Measurements from ENCODE around the gene C11orf21. TPM values are rescaled to one million over a fixed set of nuclear protein-coding genes. Genes with fewer than 3 reads are reported as not detected.

Gene C11orf21
- polyA plus RNA-seq, 1 of the 3 experiments (the other 2 are of a cell fraction): 0.03 TPM

- Histone ChIP-seq H2AFZ (ENCODE audit: low read depth) (no peak overlapping the region; the same call in 1 of the 2 replicates), H3F3A (replicated peaks; ENCODE audit: insufficient read depth) (no peaks in the 10 kb centered on the region), H3K4me2 (no peak overlapping the region), H3K27me3 (ENCODE audit: insufficient read depth) (peaks cover 14% of the 10 kb centered on the region; the same call in 1 of the 2 replicates), H3K36me3 (replicated peaks in 1 of 2; ENCODE audit: control insufficient read depth in 1 of 2, insufficient read depth in 2 of 2, low read length in 1 of 2) (no peaks in the 10 kb centered on the region), H3K9me3 (no peaks in the 10 kb centered on the region), H4K20me1 (ENCODE audit: insufficient read depth) (no peaks in the 10 kb centered on the region), H3K79me2 (ENCODE audit: insufficient read depth) (no peaks in the 10 kb centered on the region), H3K9me2 (no peaks in the 10 kb centered on the region), H3K27ac (ENCODE audit: low read depth in 2 of 2, low read length in 1 of 2) (no peak overlapping the region), H3K4me3 (ENCODE audit: low read depth in 2 of 2, low read length in 1 of 2) (no peak overlapping the region), H3K4me1 (ENCODE audit: control insufficient read depth in 1 of 2, insufficient read depth in 2 of 2, low read depth in 1 of 2, low read length in 1 of 2) (no peaks in the 10 kb centered on the region), H3K9ac (no peak overlapping the region)
- DNase-seq: no peak
- CTCF ChIA-PET: interaction anchor here (0.8 to 1.1 kb wide), 3 partner anchors 8 to 143 kb away, joined by 3 read pairs; no protein-coding TSS in a partner anchor
- 27% methylated on average over 6 of the region's 6 CpGs for WGBS (ENCODE audit: low lambda C conversion rate)
- POLR2A ChIA-PET: interaction anchor here (0.6 kb wide), 1 partner anchor 28 kb away, joined by 3 read pairs; no protein-coding TSS in a partner anchor
- TF ChIP-seq FOXJ3 (CRISPR knock-in tag; IDR thresholded peaks at IDR 0.05) (no peak), USF1 (IDR thresholded peaks at IDR 0.05; ENCODE audit: borderline replicate concordance, low read depth) (peak; percentile 23; the same call in 1 of the 2 replicates), IRF3 (IDR thresholded peaks at IDR 0.05; ENCODE audit: low read depth, low read length) (no peak)
These were observed 24.7 kb downstream of the C11orf21 start for GRCh38 chr11:2277008-2277346.

GRCh38 chr11:2276280-2277007, 25.3 kb downstream of the C11orf21 start:
- Histone ChIP-seq H4K20me1 (ENCODE audit: insufficient read depth) (no peaks in the 10 kb centered on the region), H3K4me1 (ENCODE audit: control insufficient read depth in 1 of 2, insufficient read depth in 2 of 2, low read depth in 1 of 2, low read length in 1 of 2) (no peaks in the 10 kb centered on the region), H3K36me3 (replicated peaks in 1 of 2; ENCODE audit: control insufficient read depth in 1 of 2, insufficient read depth in 2 of 2, low read length in 1 of 2) (no peaks in the 10 kb centered on the region), H2AFZ (ENCODE audit: low read depth) (no peak overlapping the region; the same call in 1 of the 2 replicates), H3K9ac (no peak overlapping the region), H3K27me3 (ENCODE audit: insufficient read depth) (peaks cover 19% of the 10 kb centered on the region), H3K9me2 (no peaks in the 10 kb centered on the region), H3F3A (replicated peaks; ENCODE audit: insufficient read depth) (no peaks in the 10 kb centered on the region), H3K79me2 (ENCODE audit: insufficient read depth) (no peaks in the 10 kb centered on the region), H3K27ac (ENCODE audit: low read depth in 2 of 2, low read length in 1 of 2) (no peak overlapping the region), H3K9me3 (no peaks in the 10 kb centered on the region), H3K4me3 (ENCODE audit: low read depth in 2 of 2, low read length in 1 of 2) (no peak overlapping the region), H3K4me2 (no peak overlapping the region)
- POLR2A ChIA-PET: interaction anchor here (0.6 kb wide), 1 partner anchor 28 kb away, joined by 3 read pairs; no protein-coding TSS in a partner anchor
- DNase-seq: no peak
- CTCF ChIA-PET: interaction anchor here (0.8 to 1.1 kb wide), 3 partner anchors 9 to 142 kb away, joined by 3 read pairs; no protein-coding TSS in a partner anchor
- WGBS (ENCODE audit: low lambda C conversion rate): 55% methylated on average over 14 of the region's 14 CpGs
- no peak for TF ChIP-seq FOXM1 (IDR thresholded peaks at IDR 0.05; ENCODE audit: low read depth)
- no peak for TF ChIP-seq SMC3 (IDR thresholded peaks at IDR 0.05; ENCODE audit: low read depth, low read length)
- TF ChIP-seq GATA2 (CRISPR knock-in tag; IDR thresholded peaks at IDR 0.05): no peak
- no peak for TF ChIP-seq NRF1 (IDR thresholded peaks at IDR 0.05; ENCODE audit: low read depth, low read length)
- TF ChIP-seq IRF3 (IDR thresholded peaks at IDR 0.05; ENCODE audit: low read depth, low read length): no peak
- TF ChIP-seq MEF2A (IDR thresholded peaks at IDR 0.05; ENCODE audit: borderline replicate concordance, low read depth): no peak
- TF ChIP-seq RFX5 (IDR thresholded peaks at IDR 0.05; ENCODE audit: low read length): no peak
- no peak for TF ChIP-seq FOXJ3 (CRISPR knock-in tag; IDR thresholded peaks at IDR 0.05)
- TF ChIP-seq RAD21 (IDR thresholded peaks at IDR 0.05; ENCODE audit: low read length): no peak
- no peak for TF ChIP-seq EZH2phosphoT487 (IDR thresholded peaks at IDR 0.05; ENCODE audit: borderline replicate concordance, low read depth)
- no peak for TF ChIP-seq REST (IDR thresholded peaks at IDR 0.05; ENCODE audit: low read depth, low read length)
- no peak for TF ChIP-seq MAX (IDR thresholded peaks at IDR 0.05; ENCODE audit: low read depth)
- TF ChIP-seq USF1 (IDR thresholded peaks at IDR 0.05; ENCODE audit: borderline replicate concordance, low read depth): no peak
- no peak for TF ChIP-seq ELF1 (IDR thresholded peaks at IDR 0.05)
- no peak for TF ChIP-seq POLR2AphosphoS5 (IDR thresholded peaks at IDR 0.05; ENCODE audit: low read depth, low read length)
- TF ChIP-seq JUND (IDR thresholded peaks at IDR 0.05): no peak
- TF ChIP-seq PBX3 (IDR thresholded peaks at IDR 0.05): no peak
